ENCODE data around the gene ENO4. TPM values are rescaled to one million over a fixed set of nuclear protein-coding genes. Genes with fewer than 3 reads are reported as not detected.

The ENO4 gene
- total and polyA plus RNA-seq, 2 experiments from 2014 or later = 0.24 to 0.44 TPM

DNA sequence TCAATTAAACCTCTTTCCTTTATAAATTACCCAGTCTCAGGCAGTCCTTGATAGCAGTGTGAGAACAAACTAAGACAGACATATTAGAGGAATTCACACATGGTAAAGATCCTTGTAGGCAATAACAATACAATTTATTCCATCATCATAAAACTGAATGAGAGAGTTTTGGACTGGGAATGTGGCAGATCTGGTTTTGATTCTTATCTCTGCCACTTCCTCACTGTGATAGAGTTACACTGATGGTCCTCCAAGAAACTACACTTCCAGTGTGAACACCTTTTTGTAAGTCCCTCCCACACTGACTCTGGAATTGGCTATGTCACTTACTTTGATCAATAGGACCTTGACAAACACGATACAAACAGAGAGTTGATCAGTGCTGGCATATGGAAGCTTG lies 2.9 kb downstream of the ENO4 start (continued):
- TF ChIP-seq, protein P1, sequence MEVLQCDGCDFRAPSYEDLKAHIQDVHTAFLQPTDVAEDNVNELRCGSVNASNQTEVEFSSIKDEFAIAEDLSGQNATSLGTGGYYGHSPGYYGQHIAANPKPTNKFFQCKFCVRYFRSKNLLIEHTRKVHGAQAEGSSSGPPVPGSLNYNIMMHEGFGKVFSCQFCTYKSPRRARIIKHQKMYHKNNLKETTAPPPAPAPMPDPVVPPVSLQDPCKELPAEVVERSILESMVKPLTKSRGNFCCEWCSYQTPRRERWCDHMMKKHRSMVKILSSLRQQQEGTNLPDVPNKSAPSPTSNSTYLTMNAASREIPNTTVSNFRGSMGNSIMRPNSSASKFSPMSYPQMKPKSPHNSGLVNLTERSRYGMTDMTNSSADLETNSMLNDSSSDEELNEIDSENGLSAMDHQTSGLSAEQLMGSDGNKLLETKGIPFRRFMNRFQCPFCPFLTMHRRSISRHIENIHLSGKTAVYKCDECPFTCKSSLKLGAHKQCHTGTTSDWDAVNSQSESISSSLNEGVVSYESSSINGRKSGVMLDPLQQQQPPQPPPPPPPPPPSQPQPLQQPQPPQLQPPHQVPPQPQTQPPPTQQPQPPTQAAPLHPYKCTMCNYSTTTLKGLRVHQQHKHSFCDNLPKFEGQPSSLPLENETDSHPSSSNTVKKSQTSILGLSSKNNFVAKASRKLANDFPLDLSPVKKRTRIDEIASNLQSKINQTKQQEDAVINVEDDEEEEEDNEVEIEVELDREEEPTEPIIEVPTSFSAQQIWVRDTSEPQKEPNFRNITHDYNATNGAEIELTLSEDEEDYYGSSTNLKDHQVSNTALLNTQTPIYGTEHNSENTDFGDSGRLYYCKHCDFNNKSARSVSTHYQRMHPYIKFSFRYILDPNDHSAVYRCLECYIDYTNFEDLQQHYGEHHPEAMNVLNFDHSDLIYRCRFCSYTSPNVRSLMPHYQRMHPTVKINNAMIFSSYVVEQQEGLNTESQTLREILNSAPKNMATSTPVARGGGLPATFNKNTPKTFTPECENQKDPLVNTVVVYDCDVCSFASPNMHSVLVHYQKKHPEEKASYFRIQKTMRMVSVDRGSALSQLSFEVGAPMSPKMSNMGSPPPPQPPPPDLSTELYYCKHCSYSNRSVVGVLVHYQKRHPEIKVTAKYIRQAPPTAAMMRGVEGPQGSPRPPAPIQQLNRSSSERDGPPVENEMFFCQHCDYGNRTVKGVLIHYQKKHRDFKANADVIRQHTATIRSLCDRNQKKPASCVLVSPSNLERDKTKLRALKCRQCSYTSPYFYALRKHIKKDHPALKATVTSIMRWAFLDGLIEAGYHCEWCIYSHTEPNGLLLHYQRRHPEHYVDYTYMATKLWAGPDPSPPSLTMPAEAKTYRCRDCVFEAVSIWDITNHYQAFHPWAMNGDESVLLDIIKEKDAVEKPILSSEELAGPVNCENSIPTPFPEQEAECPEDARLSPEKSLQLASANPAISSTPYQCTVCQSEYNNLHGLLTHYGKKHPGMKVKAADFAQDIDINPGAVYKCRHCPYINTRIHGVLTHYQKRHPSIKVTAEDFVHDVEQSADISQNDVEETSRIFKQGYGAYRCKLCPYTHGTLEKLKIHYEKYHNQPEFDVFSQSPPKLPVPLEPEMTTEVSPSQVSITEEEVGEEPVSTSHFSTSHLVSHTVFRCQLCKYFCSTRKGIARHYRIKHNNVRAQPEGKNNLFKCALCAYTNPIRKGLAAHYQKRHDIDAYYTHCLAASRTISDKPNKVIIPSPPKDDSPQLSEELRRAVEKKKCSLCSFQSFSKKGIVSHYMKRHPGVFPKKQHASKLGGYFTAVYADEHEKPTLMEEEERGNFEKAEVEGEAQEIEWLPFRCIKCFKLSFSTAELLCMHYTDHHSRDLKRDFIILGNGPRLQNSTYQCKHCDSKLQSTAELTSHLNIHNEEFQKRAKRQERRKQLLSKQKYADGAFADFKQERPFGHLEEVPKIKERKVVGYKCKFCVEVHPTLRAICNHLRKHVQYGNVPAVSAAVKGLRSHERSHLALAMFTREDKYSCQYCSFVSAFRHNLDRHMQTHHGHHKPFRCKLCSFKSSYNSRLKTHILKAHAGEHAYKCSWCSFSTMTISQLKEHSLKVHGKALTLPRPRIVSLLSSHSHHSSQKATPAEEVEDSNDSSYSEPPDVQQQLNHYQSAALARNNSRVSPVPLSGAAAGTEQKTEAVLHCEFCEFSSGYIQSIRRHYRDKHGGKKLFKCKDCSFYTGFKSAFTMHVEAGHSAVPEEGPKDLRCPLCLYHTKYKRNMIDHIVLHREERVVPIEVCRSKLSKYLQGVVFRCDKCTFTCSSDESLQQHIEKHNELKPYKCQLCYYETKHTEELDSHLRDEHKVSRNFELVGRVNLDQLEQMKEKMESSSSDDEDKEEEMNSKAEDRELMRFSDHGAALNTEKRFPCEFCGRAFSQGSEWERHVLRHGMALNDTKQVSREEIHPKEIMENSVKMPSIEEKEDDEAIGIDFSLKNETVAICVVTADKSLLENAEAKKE (CRISPR knock-in tag; IDR thresholded peaks at IDR 0.05) = no peak
- TF ChIP-seq EZH2phosphoT487 (IDR thresholded peaks at IDR 0.05; ENCODE audit: unreplicated experiment) (no peak), CREB1 (CRISPR knock-in tag; IDR thresholded peaks at IDR 0.05; ENCODE audit: low read depth) (no peak), EZH2 (IDR thresholded peaks at IDR 0.05; ENCODE audit: low read depth, unreplicated experiment) (no peak), POLR2AphosphoS5 (IDR thresholded peaks at IDR 0.05; ENCODE audit: low read depth) (no peak), JUNB (IDR thresholded peaks at IDR 0.05; ENCODE audit: unreplicated experiment) (no peak)
- TF ChIP-seq, protein P2, sequence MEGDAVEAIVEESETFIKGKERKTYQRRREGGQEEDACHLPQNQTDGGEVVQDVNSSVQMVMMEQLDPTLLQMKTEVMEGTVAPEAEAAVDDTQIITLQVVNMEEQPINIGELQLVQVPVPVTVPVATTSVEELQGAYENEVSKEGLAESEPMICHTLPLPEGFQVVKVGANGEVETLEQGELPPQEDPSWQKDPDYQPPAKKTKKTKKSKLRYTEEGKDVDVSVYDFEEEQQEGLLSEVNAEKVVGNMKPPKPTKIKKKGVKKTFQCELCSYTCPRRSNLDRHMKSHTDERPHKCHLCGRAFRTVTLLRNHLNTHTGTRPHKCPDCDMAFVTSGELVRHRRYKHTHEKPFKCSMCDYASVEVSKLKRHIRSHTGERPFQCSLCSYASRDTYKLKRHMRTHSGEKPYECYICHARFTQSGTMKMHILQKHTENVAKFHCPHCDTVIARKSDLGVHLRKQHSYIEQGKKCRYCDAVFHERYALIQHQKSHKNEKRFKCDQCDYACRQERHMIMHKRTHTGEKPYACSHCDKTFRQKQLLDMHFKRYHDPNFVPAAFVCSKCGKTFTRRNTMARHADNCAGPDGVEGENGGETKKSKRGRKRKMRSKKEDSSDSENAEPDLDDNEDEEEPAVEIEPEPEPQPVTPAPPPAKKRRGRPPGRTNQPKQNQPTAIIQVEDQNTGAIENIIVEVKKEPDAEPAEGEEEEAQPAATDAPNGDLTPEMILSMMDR (conservative IDR thresholded peaks at IDR 0.05; ENCODE audit: low read depth in 2 of 2) = no peak

DNA sequence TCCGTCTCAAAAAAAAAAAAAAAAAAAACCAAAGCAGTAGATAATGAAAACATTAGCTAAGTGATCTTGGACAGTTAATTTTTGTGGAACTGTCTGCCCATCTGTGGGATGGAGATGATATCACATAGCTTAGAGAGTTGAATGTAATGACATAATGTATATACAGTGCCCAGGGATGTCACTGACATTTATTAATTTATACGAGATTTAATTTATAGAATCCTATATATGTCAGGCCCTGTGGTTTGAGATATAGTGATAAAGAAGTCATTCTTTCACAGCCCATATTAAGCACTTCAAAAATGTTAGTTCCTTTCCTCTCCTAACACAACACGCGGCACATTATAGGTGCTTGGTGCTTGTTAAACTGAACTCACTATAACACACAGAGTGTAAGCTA lies 4.0 kb downstream of the ENO4 start:
- no peaks in the 10 kb centered on the region for H3K36me3 ChIP-seq (ENCODE audit: insufficient read depth)
- no peak for ATAC-seq
- H3K36me3 Mint-ChIP-seq (ENCODE audit: low read depth) = no peaks in the 10 kb centered on the region; the same call in 2 of the 3 replicates
- H3K79me2 ChIP-seq (replicated peaks; ENCODE audit: insufficient read depth) = no peaks in the 10 kb centered on the region
- no peak overlapping the region for H3K27ac Mint-ChIP-seq
- H3K4me1 ChIP-seq (ENCODE audit: insufficient read depth) = peaks cover 10% of the 10 kb centered on the region
- H3K4me3 ChIP-seq = no peak overlapping the region
- H3K27me3 ChIP-seq (ENCODE audit: insufficient read depth) = peaks cover 12% of the 10 kb centered on the region; the same call in 1 of the 2 replicates
- no peak overlapping the region for H3K4me2 ChIP-seq
- H3K4me1 Mint-ChIP-seq = peaks cover 16% of the 10 kb centered on the region
- H3K9me2 ChIP-seq (ENCODE audit: insufficient read depth) = no peaks in the 10 kb centered on the region
- H3F3A ChIP-seq (replicated peaks; ENCODE audit: low read depth) = peaks cover 3% of the 10 kb centered on the region; the same call in 1 of the 2 replicates
- DNase-seq (ENCODE audit: low spot score) = no peak
- no peak overlapping the region for H3K4me3 Mint-ChIP-seq
- no peaks in the 10 kb centered on the region for H4K20me1 ChIP-seq (replicated peaks; ENCODE audit: insufficient read depth)
- 0 out of 2 replicates have a peak overlapping the region, but pooled peaks have one; percentile 28 for H2AFZ ChIP-seq
- H3K27me3 Mint-ChIP-seq (ENCODE audit: insufficient read depth, low read depth, poor library complexity) = peaks cover 10% of the 10 kb centered on the region
- H3K9me3 Mint-ChIP-seq = peaks cover 5% of the 10 kb centered on the region; the same call in 2 of the 3 replicates
- H3K27ac ChIP-seq (ENCODE audit: low read depth) = no peak overlapping the region
- TF ChIP-seq, protein P1 (CRISPR knock-in tag; IDR thresholded peaks at IDR 0.05) = no peak
